Neutrophil (primary cell): ENCODE results near the gene C16orf90.

ENCODE experiments used
- H3K27ac ChIP-seq: fragments of 200-600 bp; sonication (generic); 2 replicates; pipeline ENCODE4 v1.5.1; 2016; ENCODE audit warnings: mild to moderate bottlenecking, moderate library complexity
- H3K27me3 ChIP-seq: fragments of 200-600 bp; sonication (generic); 2 replicates; pipeline ENCODE4 v1.6.0; 2016; ENCODE audit warnings: mild to moderate bottlenecking
- H3K36me3 ChIP-seq: fragments of 200-600 bp; sonication (generic); 2 replicates; pipeline ENCODE4 v1.5.1; 2017
- H3K4me1 ChIP-seq, 2 experiments: fragments of 200-600 bp in 1 of 2; sonication (generic) in 1 of 2; 1 replicate in 1 of 2; 2 replicates in 1 of 2; pipeline versions ENCODE4 v1.5.1 to v1.6.1; 2013 to 2016; ENCODE audit warnings: low read depth in 1 of 2, low read length in 1 of 2, mild to moderate bottlenecking in 1 of 2, moderate library complexity in 1 of 2; ENCODE audit not compliant: control insufficient read depth in 1 of 2, insufficient read depth in 1 of 2
- H3K4me3 ChIP-seq, 2 experiments: fragments of 200-600 bp in 1 of 2; sonication (generic) in 1 of 2; 1 replicate in 1 of 2; 2 replicates in 1 of 2; pipeline ENCODE4 v1.5.1; 2013 to 2016; ENCODE audit warnings: low read depth in 1 of 2, low read length in 1 of 2, mild to moderate bottlenecking in 1 of 2, moderate library complexity in 1 of 2
- H3K9me3 ChIP-seq: fragments of 200-600 bp; sonication (generic); 2 replicates; pipeline ENCODE4 v1.5.1; 2016
- CTCF ChIP-seq: fragments of 200-600 bp; sonication (generic); IDR thresholded peaks from 2 replicates; pipeline ENCODE4 v1.5.1; 2016; ENCODE audit warnings: antibody characterized with exemption

Gene C16orf90

GRCh38 chr16:3518986-3519348, 23.7 kb upstream of the C16orf90 start:
- Histone ChIP-seq H3K4me3 (no peak overlapping the region), H3K4me1 (no peaks in the 10 kb centered on the region), H3K27ac (no peak overlapping the region), H3K9me3 (no peaks in the 10 kb centered on the region), H3K27me3 (no peaks in the 10 kb centered on the region), H3K36me3 (no peaks in the 10 kb centered on the region)
- TF ChIP-seq CTCF = no peak

GRCh38 chr16:3518292-3518985, 23.1 kb upstream of the C16orf90 start:
- no peaks in the 10 kb centered on the region for H3K36me3 ChIP-seq

GRCh38 chr16:3515897-3516296, 20.6 kb upstream of the C16orf90 start:
- Histone ChIP-seq H3K9me3 (no peaks in the 10 kb centered on the region), H3K27me3 (no peaks in the 10 kb centered on the region), H3K36me3 (no peaks in the 10 kb centered on the region), H3K4me3 (no peak overlapping the region), H3K27ac (no peak overlapping the region), H3K4me1 (no peaks in the 10 kb centered on the region)
- TF ChIP-seq CTCF = no peak

More at GRCh38 chr16:3518292-3518985, 23.1 kb upstream of the C16orf90 start:
- no peaks in the 10 kb centered on the region for H3K4me1 ChIP-seq
- no peak overlapping the region for H3K27ac ChIP-seq
- no peaks in the 10 kb centered on the region for H3K27me3 ChIP-seq
- H3K9me3 ChIP-seq = no peaks in the 10 kb centered on the region
- TF ChIP-seq CTCF = no peak
- H3K4me3 ChIP-seq = no peak overlapping the region

GRCh38 chr16:3514621-3515020, 19.3 kb upstream of the C16orf90 start:
- TF ChIP-seq CTCF = no peak
- H3K36me3 ChIP-seq = no peaks in the 10 kb centered on the region
- H3K27me3 ChIP-seq = no peaks in the 10 kb centered on the region
- H3K4me3 ChIP-seq = no peak overlapping the region
- H3K4me1 ChIP-seq = no peaks in the 10 kb centered on the region
- H3K27ac ChIP-seq = no peak overlapping the region
- no peaks in the 10 kb centered on the region for H3K9me3 ChIP-seq

GRCh38 chr16:3513892-3514583, 18.7 kb upstream of the C16orf90 start:
- no peaks in the 10 kb centered on the region for H3K27me3 ChIP-seq
- H3K4me3 ChIP-seq = no peak overlapping the region
- no peaks in the 10 kb centered on the region for H3K9me3 ChIP-seq
- no peak for TF ChIP-seq CTCF
- no peaks in the 10 kb centered on the region for H3K4me1 ChIP-seq
- no peak overlapping the region for H3K27ac ChIP-seq
- no peaks in the 10 kb centered on the region for H3K36me3 ChIP-seq
